ENCODE measurements around the gene ITGA1.

Gene ITGA1

DNA sequence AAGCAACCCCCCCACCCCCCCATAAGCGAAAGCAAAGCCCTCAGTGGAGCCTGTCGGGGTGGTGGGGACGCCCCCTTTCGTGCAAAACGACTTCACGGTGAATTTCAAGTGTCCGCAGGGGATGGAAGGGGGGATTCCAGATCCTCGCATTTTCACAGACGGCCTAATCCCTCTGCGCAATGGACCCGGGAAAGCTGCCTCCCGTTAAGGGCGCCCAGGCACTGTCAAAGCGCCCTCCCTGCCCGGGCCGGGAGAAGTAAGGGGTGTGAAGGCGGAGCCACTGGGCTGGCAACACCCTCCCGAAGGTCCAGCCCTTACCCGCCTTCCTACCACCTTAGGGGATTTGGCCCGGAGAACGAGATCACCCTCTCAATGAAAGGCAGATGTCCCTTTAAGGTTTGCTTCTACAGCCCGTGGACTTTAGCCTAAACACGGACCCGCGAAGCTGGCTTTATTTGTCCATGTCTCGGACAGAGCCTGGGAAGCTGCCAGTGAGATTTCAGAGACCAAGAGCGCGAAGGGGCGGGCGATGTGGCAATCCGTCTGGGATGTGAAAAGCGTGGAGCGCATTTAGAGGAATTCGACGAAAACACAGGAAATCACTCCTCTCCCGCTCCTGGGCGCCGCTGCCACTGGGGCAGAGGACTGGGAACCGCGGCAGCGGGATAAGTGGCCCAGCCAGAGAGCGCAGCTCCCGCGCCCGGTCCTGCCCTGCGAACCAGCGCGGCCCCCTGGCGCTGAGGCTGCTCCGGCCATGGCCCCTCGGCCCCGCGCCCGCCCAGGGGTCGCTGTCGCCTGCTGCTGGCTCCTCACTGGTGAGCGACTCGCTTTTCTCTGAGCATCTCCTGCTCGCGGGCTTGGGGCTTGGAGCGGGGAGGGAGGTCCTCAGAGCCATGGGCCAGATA is at the start of gene ITGA1, which contains the start of gene PELO (continued):
- no peak for TF ChIP-seq PBX3 (CRISPR knock-in tag; IDR thresholded peaks at IDR 0.05)
- TF ChIP-seq ZNF544 (tag by site-specific recombination; IDR thresholded peaks at IDR 0.05): no peak
- no peak for TF ChIP-seq ZSCAN16 (tag by site-specific recombination; IDR thresholded peaks at IDR 0.05)
- TF ChIP-seq ZFHX2 (tag by site-specific recombination; conservative IDR thresholded peaks at IDR 0.05): no peak
- TF ChIP-seq ZNF211 (tag by site-specific recombination; IDR thresholded peaks at IDR 0.05; ENCODE audit: low read depth): no peak
- TF ChIP-seq KLF10 (tag by site-specific recombination; IDR thresholded peaks at IDR 0.05): 0 out of 2 replicates have a peak, but pooled peaks have one; percentile 5
- no peak for TF ChIP-seq ZNF521 (tag by site-specific recombination; IDR thresholded peaks at IDR 0.05)
- no peak for TF ChIP-seq FEZF1 (tag by site-specific recombination; IDR thresholded peaks at IDR 0.05)
- no peak for TF ChIP-seq ZNF404 (tag by site-specific recombination; IDR thresholded peaks at IDR 0.05)
- no peak for TF ChIP-seq ZNF202 (tag by site-specific recombination; IDR thresholded peaks at IDR 0.05; ENCODE audit: borderline replicate concordance)
- no peak for TF ChIP-seq ZFP3 (tag by site-specific recombination; IDR thresholded peaks at IDR 0.05; ENCODE audit: low read depth)
- peak; percentile 80 for TF ChIP-seq ZIC2 (tag by site-specific recombination; IDR thresholded peaks at IDR 0.05)
- peak; percentile 28 for TF ChIP-seq KLF9 (tag by site-specific recombination; IDR thresholded peaks at IDR 0.05; ENCODE audit: low read depth)
- no peak for TF ChIP-seq ZNF132 (tag by site-specific recombination; IDR thresholded peaks at IDR 0.05; ENCODE audit: borderline replicate concordance)
- no peak for TF ChIP-seq ZNF660 (tag by site-specific recombination; IDR thresholded peaks at IDR 0.05)
- TF ChIP-seq, protein P1, sequence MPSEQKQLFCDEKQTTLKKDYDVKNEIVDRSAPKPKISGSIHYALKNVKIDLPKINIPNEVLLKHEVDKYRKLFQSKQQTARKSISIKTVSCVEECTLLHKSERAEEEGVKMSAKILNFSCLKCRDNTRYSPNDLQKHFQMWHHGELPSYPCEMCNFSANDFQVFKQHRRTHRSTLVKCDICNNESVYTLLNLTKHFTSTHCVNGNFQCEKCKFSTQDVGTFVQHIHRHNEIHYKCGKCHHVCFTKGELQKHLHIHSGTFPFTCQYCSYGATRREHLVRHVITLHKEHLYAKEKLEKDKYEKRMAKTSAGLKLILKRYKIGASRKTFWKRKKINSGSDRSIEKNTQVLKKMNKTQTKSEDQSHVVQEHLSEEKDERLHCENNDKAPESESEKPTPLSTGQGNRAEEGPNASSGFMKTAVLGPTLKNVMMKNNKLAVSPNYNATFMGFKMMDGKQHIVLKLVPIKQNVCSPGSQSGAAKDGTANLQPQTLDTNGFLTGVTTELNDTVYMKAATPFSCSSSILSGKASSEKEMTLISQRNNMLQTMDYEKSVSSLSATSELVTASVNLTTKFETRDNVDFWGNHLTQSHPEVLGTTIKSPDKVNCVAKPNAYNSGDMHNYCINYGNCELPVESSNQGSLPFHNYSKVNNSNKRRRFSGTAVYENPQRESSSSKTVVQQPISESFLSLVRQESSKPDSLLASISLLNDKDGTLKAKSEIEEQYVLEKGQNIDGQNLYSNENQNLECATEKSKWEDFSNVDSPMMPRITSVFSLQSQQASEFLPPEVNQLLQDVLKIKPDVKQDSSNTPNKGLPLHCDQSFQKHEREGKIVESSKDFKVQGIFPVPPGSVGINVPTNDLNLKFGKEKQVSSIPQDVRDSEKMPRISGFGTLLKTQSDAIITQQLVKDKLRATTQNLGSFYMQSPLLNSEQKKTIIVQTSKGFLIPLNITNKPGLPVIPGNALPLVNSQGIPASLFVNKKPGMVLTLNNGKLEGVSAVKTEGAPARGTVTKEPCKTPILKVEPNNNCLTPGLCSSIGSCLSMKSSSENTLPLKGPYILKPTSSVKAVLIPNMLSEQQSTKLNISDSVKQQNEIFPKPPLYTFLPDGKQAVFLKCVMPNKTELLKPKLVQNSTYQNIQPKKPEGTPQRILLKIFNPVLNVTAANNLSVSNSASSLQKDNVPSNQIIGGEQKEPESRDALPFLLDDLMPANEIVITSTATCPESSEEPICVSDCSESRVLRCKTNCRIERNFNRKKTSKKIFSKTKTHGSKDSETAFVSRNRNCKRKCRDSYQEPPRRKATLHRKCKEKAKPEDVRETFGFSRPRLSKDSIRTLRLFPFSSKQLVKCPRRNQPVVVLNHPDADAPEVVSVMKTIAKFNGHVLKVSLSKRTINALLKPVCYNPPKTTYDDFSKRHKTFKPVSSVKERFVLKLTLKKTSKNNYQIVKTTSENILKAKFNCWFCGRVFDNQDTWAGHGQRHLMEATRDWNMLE (tag by site-specific recombination; conservative IDR thresholded peaks at IDR 0.05; ENCODE audit: low read depth): no peak
- peak; percentile 61 for TF ChIP-seq ZNF394 (tag by site-specific recombination; IDR thresholded peaks at IDR 0.05; ENCODE audit: borderline replicate concordance)
- TF ChIP-seq YY1 (tag by site-specific recombination; IDR thresholded peaks at IDR 0.05): peak; percentile 63
- TF ChIP-seq KLF8 (tag by site-specific recombination; IDR thresholded peaks at IDR 0.05): peak; percentile 66; the same call in 1 of the 2 replicates
- no peak for TF ChIP-seq ZNF302 (tag by site-specific recombination; IDR thresholded peaks at IDR 0.05; ENCODE audit: low read depth)
- peak; percentile 38; the same call in 1 of the 2 replicates for TF ChIP-seq ZNF600 (tag by site-specific recombination; IDR thresholded peaks at IDR 0.05)
- no peak for TF ChIP-seq TSHZ1 (tag by site-specific recombination; IDR thresholded peaks at IDR 0.05; ENCODE audit: borderline replicate concordance)
- TF ChIP-seq ZFP41 (tag by site-specific recombination; IDR thresholded peaks at IDR 0.05; ENCODE audit: borderline replicate concordance): no peak
- TF ChIP-seq ZNF560 (tag by site-specific recombination; IDR thresholded peaks at IDR 0.05; ENCODE audit: borderline replicate concordance): no peak
- no peak for TF ChIP-seq ZNF837 (tag by site-specific recombination; IDR thresholded peaks at IDR 0.05)
- TF ChIP-seq, protein P2, sequence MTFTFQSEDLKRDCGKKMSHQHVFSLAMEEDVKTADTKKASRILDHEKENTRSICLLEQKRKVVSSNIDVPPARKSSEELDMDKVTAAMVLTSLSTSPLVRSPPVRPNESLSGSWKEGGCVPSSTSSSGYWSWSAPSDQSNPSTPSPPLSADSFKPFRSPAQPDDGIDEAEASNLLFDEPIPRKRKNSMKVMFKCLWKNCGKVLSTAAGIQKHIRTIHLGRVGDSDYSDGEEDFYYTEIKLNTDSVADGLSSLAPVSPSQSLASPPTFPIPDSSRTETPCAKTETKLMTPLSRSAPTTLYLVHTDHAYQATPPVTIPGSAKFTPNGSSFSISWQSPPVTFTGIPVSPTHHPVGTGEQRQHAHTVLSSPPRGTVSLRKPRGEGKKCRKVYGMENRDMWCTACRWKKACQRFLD (tag by site-specific recombination; IDR thresholded peaks at IDR 0.05): no peak
- no peak for TF ChIP-seq BCL11B (tag by site-specific recombination; IDR thresholded peaks at IDR 0.05; ENCODE audit: low read depth)
- no peak for TF ChIP-seq ZFP69B (tag by site-specific recombination; IDR thresholded peaks at IDR 0.05)
- TF ChIP-seq MEIS1 (CRISPR knock-in tag; IDR thresholded peaks at IDR 0.05; ENCODE audit: borderline replicate concordance): no peak
- no peak; the same call in 1 of the 2 replicates for TF ChIP-seq HOXD13 (CRISPR knock-in tag; IDR thresholded peaks at IDR 0.05; ENCODE audit: borderline replicate concordance)
